Amniotic epithelial cell (primary cell): ENCODE measurements around the gene C13orf46.

Source experiments
- DNase-seq: peaks from one replicate; pipeline ENCODE4 v3.0.0-alpha.2; 2010; ENCODE audit warnings: low read depth

C13orf46 gene

DNA sequence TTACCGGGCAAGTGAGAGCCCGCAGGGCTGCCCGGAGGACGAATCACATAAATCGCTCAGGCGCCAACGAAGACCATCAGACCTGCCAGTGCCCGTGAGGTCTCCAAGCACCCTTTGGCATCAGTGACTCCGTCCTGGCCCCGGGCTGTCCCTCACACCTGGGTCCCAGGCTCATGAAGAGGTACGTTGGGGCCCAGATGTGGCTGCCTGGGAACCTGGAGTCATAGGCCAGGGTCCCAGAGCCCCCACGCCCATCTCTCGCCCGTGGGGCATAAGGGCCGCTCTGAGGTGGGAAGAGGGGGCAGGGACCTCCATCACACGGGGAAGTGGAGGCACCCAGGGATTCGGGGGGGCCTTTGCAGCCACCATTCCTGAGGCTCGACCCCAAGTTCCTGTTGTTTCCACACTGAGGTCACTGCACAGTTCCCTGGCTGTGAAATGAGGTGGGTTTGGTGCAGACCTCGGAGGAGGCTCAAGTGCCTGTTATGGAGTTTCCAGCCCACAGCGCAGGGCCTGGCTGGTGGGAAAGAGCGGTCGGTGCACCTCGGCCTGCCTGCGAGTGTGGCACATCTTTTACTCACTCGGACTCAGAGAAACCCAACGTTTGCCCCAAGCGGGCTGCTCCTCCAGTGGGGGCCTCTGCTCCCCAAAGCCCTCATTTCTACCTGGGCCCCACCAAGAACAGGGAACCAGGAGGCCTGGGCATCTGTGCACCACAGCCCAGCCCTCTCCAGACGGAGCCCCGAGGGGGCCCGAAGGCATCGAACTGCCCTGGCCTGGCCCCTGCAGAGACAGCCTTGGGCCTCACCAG, 35.9 kb upstream of the C13orf46 start:
- no peak for DNase-seq

DNA sequence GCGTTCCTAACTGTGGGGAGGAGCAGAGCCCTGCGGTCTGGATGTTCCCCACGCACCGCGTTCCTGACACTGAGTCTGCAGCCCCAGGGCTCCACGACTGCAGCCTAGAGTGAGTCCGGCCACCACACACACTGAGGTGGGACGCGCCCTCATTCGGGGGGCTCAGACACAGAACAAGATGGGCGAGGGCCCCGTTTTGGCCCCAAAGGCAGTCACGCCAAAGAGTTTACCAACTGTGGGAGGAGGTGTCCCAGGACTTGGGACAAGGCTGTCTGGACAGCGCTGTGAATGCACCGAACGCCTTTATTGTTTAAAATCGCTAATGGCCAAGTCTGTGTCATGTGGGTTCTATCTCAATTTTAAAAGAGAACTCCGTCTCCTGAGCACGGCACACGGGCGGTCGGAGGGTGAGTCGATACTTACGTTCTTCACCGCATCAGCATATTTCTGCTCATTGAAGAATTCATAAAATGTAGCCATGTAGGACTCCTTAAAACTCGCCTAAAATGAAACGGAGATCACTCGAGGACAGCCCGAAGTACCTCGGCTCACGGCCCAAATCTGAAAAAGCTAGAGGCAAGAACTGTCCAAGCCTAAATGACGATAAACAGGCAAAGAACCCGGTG, 35.2 kb upstream of the C13orf46 start:
- no peak for DNase-seq

DNA sequence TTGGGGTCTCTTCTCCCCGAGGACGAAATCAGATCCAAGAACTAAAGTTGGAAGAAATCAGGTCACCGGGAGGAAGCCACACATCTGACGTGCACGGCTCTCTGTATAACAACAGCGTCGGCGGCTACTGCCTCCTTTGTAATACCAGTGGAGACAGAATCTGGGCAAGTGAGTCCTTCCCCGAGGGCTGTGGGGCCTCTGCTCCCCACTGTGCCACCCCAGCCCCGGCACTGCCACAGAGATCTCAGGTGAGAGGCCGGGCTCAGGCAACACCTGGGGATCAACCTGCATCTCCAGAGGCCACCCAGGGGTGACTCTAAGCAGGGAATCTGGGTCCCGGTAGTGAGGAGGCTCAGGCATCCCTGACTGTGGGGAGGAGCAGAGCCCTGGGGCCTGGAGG, 33.7 kb upstream of the C13orf46 start:
- DNase-seq = no peak

DNA sequence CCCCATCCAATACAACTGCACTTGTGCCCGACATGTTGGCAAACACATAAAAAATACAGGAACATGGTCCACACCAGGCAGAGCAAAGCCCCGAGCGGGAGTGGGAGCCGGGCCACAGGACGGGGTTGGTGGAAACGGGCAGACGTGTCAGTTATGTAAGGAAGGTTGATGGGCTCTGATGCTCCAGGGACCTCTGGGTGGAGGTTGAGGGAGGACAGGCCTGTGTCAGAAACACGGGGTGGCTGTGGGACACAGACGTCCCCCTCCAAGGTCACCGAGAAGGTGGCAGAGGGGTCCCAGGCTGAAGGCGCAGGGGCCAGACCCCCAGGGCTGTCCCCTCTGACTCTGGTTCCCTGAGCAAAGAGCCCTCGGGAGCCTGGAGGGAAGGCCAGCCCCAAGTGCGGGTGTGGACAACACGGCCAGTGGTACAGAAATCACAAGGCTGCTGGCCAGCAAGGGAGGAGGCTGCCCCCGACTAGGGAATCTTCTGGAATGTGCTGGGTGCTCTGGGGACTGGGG, 31.4 kb upstream of the C13orf46 start:
- peak; percentile 24 for DNase-seq

DNA sequence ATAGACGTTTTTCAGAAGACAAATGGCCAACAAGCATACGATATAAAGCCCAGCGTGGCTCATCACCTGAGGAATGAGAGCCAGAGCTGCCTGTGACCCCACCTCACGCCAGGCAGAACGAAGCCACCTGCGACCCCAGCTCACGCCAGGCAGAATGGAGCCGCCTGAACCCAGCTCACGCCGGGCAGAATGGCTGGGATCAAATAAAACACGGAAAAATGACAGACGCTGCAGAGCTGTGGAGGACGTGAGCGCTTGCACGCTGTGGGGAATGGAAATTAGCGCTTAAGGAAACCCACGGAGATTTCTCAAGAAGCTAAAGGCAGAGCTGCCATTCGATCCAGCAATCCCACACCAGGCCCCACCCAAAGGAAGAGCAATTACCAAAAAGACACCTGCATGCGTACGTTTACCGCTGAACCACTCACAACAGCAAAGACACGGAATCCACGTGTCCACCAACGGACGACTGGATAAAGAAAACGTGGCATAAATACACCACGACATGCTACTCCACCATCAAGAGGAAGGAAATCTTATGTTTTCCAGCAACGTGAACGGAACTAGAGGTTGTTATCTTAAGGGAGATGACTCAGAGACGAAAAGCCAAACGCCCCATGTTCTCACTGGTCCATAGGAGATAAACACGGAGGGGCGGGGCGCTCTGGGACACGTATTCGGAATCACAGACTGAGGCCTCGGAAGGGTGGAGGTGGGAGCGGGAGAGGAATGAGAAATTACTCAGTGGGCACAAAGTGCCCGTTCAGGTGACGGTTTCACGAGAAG, 30.7 kb upstream of the C13orf46 start:
- peak; percentile 97 for DNase-seq

DNA sequence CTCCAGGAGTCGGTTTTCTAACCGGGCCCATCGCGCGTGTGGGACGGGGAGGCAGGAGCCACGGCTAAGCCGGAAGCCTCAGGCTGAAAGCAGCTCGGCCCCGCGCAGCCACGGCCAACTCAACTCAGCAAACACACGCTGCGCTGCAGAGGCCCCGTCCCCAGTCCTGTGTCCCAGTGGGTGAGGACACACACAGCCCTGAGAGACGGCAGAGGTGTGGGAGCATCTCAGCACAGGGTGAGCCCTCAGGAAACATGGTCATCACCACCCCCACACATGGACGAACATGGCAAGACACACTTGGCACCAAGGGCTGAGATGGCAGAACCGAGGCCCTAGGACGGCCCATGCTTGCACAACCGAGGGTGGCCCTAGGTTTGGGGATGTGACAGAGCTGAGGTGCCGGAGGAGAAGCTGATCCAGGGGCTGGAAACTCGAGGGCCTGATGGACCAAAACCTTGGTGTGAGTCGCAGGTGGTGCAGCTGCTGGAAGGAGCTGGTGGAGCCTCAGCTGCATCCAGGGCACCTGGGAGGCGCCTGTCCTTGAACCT, 29.0 kb upstream of the C13orf46 start:
- no peak for DNase-seq

DNA sequence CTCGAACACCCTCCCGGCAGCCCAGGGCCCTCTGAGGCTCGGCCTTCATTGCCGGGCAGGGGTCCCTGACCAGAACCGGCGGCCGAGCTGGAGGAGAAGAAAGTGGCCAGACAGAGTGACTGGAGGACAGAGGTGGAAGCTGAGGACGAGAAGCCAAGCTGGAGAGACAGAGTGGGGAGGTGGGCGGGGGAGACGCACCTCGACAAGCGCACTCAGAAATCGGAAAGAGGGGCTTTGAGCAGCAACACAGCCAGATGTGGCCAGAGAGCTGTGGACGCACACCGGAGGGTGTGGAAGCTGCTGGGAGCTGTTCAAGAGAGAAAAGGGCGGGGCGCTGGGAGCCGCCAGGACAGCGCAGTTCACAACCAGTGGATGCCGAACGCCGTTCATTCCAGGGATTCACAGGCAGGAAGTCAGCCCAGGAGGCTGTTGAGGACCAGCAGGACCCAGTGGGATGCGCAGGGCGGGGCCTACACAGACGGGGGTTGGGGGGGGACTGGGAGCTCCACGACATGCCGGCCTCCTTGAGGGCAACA, 28.2 kb upstream of the C13orf46 start:
- peak; percentile 52 for DNase-seq

DNA sequence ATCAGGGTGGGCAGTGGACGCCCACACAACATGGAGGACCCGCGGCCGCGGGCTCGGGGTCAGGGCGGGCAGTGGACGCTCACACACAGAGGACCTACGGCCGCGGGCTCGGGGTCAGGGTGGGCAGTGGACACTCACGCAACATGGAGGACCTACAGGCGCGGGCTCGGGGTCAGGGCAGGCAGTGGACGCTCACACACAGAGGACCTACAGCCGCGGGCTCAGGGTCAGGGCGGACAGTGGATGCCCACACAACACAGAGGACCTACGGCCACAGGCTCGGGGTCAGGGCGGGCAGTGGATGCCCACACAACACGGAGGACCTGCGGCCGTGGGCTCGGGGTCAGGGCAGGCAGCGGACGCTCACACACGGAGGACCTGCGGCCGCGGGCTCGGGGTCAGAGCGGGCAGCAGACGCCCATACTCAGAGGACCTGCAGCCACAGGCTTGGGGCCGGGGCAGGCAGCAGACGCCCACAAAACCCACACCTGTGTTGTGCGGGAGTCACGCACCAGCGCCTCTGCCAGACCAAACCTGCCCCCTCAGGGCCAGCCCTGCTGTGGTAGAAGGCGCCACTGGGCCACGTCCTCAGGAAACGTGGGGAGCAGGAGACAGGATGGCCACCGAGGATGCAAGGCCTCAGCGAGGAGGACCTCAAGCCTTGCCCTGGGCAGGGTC, 27.6 kb upstream of the C13orf46 start:
- DNase-seq = no peak

DNA sequence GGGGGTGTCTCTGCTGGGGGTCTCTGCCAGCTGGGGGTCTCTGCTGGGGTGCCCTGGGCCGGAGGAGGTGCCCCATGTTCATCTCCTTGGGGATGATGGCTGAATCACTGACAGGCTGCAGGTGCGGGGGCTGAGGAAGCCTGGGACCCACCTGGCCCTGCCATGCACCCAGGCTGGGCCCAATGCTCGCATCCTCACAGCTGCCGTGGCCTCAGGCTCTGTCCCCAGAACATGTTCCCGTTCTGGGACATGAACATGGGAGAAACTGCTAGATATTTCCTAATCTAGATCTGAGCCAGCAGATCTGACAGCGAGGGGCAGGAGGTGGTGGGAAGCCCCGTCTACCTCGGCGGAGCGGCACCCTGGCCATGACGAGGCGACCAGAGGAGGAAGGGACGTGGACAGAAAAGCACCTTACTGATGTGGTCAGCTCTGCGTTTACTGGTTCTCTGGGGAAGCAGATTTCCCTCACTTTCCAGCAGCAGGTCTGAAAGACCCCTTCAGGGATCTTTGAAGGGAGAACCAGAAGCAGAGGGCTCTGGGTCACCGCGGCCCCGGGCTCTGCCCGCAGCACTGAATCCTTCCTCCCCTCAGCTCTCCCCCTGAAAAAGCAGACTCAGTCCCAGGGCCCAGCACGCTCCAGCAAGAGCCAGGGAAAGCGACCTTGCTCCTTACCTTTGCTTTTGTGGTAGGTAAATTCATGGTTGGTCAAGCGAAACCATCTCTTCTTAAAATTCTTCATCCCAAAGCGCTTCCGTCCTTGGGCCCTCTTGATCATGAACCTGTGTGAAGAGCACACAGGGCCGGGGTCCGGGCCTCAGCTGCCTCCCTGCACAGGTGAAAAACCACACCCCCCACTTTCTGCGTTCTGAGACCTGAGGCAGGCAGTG, 26.5 kb upstream of the C13orf46 start:
- no peak for DNase-seq

DNA sequence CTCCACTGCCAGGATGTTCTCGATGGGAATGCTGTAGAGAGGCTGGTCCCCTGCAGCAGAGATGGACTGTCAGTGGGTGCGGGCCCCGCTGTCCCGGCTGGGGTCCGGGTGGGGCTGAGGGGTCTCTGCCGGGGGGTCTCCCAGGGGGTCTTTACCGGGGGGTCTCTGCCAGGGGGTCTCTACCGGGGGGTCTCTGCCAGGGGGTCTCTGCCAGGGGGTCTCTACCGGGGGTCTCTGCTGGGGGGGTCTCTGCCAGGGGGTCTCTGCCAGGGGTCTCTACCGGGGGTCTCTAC, 25.7 kb upstream of the C13orf46 start:
- DNase-seq = no peak

DNA sequence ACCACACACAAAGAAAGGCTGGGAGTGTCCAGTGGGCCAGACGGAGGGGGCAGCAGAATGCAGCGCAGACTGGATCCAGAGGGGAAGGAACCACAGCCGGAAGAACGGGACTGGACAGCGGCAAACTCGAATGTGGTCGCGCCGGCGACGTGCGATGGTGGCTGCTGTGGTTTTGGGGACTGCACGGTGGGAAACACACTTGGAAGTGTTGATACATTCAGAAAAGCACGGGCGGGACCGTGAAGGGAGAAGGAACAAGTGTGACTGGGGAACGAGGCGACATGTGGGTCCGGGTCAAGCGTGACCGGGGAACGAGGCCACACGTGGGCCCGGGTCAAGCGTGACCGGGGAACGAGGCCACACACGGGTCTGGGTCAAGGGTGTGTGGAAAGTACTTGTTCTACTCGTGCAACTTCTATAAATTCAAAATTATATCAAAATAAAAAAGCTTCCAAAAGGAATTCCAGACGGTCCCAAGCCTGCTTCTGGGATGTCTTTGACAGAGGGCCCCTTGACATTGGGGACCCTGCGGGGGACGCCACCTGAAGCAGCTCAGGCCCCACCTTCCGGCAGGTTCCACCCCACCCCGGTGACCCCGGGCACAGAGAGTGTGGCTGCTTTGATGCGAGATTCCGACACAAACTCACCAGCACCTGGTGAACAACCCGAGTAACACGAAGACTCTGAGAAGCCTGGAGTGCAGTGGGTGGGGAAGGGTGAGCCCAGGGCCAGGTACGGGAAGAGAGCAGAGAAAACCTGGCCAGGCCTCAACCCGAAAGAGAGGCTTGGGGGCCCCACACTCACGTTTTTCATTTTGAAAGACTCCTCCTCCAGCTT, 25.1 kb upstream of the C13orf46 start:
- no peak for DNase-seq

DNA sequence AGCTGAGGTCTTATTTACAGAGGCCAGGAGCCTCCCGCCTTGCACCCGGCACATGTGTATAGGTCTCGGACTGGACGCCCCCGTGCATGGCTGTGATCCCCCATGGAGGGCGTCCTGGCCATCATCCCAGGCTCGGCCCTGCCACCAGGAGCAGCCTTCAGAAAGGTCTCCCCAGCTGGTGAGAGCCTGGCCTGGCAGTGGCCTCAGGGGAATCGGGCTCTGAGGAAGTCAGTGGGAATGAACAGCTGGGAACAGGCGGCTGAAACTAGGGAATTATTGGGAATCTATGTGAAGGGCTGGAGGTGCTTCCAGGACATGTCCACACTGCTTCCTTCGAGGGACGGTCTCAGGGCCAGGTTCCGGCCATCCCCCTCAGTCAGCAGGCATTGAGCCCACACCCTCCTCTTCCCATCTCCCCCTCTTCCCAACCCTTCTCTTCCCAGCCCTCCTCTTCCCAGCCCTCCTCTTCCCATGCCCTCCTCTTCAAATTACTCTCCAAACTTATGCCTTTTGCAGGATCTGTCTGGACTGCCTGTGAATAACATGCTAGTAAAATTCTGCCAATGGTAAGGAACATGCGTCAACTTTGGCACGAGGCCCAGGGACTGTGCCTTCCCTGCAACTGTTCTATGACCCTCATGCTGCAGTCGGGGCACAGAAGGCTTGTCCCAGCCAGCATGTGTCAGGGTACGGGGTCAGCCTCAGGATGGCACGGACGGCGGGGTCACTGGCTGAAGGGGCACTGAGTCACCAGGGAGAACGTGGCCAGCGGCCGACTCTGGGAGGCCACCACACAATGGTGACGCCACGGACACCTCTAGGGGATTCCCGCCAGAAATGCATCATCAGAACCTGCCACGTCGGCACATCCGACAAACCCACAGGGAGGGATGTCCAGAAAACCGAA, 24.2 kb upstream of the C13orf46 start:
- DNase-seq = no peak

DNA sequence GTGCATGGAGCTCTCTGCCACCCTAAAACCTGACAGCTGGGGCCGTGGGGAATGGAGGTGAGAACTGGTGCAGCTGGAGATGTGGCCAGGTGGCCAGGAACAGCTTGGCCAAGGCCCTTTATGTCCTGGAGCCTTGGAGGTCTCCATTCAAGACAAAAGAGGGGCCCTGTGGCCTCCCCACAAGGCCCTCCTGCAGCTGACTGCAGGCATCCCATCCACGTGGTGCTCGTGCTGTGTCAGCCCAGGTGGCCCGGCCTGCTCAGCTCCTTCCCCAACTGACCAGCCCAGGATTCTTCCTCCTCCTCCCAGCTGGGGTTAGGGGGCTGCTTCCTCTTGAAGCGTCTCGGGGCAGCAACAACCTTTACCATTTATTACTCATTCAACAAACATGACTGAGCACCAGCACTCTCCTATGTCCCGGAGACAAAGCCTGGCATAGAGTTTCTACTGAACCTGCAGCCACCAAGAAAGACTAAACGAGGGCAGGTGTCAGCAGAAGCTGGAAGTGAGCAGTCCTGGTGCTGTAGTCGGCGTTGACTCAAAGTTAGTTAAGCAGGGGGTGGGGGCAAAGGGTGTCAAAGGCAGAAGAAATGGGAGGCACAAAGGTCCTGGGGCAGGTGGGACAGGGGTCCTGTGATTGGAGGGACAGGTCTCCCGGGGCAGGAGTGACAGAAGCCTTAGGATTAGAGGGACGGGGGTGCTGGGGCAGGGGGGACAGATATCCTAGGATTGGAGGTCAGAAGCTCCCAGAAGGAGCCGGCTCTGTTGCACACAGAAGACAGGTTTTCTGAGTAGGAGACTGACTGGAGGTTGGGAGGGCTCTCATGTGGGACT, 23.3 kb upstream of the C13orf46 start:
- DNase-seq = no peak

DNA sequence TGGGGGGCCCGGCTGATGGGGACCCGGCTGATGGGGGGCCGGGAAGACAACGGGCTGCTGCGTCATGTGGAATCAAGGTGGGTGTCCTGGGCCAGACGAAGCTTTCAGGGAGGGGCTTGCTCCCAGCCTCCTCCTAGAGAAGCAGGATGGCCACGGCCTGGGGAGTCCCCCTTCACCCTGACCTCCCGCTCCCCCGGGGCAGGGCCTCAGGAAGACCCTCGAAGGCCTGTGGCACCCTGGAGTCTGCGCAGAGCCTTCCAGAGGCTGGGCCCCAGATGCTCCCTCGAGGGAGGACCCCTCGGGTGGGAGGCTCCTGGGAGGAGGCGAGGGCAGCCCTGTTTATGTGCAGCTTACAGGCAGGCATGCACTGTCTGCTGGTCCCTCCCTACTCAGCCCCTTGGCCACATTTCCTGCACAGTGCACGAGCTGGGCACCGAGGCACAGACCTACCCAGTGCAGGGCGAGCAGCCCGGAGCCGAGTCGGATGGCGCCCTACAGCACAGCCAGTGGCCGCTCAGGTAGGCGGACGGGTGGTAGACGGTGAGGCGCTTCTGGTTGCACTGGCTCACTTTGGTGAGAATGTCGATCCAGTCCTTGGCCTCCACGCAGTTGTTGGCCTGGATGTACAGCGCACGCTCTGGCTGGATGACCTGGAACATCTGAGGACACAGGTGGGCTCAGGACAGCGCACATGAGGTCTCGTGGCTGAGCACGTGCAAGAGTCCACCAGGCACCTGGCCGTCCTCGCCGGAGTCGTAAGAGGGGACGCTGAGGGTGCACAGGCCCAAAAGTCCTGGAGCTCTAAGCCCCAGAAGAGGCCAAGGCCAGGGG, 22.4 kb upstream of the C13orf46 start:
- no peak for DNase-seq

DNA sequence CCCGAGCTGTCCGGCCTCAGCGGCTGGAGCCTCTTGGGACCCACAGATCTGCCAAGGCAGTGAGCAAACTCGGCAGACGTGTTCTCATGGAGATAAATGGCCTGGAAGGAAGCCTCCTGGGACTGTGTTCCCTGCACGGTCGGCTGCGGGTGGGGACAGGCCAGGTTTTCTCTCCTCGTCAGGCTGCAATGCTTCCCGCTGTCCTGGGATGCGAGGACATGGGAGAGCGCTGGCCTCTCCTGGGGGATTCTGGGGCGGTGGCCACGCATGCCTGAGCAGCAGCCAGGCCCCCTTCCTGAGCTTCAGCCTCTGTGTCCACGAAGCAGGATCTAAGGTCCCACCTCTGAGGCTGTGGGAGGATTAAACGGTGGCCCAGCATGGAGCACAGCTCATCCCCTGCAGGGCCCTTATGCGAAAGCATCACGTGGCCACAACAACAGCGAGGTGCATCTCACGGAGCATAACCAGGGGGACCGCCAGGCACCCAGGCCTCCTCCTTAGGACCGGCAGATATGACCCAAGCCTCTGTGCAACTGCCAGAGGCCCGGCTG, 21.2 kb upstream of the C13orf46 start:
- DNase-seq = no peak

DNA sequence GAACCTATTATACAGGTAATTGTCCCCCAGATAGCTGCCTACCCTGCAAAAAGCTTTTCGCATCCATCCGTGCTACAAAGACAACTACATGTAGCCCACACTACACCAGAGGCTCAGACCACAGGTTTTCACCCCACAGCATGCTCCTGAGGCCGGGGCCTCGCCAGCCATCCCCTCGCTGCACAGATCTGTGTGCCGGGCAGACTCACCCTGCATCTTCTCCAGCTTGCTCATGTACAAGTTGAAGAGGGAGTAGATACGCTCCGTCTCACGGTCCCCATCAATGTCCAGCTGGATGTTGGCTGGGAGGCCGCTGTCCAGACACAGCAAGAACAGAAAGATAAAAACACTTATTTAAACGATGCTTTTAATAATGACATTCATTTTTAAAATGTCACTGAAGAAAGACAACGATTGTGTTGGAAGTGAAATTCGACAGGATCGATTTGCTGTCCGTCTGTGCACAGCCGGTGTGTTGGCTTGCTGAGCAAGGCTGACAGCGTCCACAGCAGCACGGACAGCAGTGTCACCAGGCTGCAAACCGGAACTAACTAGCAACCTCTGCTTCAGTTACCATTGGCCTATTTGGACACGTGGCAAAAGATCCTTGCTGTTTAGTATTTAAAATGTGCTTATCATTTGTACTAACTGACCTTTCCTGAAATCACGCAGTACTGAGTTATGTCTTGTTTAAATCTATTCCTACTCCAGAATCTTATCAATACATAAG, 18.6 kb upstream of the C13orf46 start:
- no peak for DNase-seq
